IMR-90 (cell line): ENCODE results near the gene NDUFAF7. TPM values are rescaled to one million over a fixed set of nuclear protein-coding genes. Genes with fewer than 3 reads are reported as not detected.

Experiments
- ATAC-seq: fragments of 200-7000 bp; cut with Tn5 transposase; 2 replicates; pipeline ENCODE4 v1.9.1; 2020; ENCODE audit warnings: low read depth, mild to moderate bottlenecking, moderate library complexity
- BruUV-seq: library from RNA; stranded (reverse); fragments of 400-500 nt; replicated peaks from 2 replicates; lab custom pipeline; 2021; lab: Mats Ljungman, UMichigan
- CTCF ChIA-PET: fragments of 300-600 bp; formaldehyde crosslinking; extraction: SDS; loops from one replicate; lab custom pipeline; 2021; ENCODE audit warnings: antibody characterized with exemption; lab: Yijun Ruan, JAX
- POLR2A ChIA-PET: fragments of 300-600 bp; sonication (Branson Sonifier 250); formaldehyde crosslinking; loops from one replicate; lab custom pipeline; 2022; ENCODE audit warnings: antibody characterized with exemption; ENCODE audit not compliant: unreplicated experiment; lab: Charles Lee
- DNase-seq: peaks from one replicate; pipeline ENCODE4 v3.0.0; 2013
- H2AFZ ChIP-seq: replicated peaks from 2 replicates; pipeline ENCODE3; 2013; ENCODE audit warnings: low read length, mild to moderate bottlenecking; ENCODE audit not compliant: poor library complexity
- H2AK5ac ChIP-seq: 2 replicates; pipeline ENCODE4 v1.6.1; 2013; ENCODE audit warnings: low read depth, low read length, inconsistent platforms
- H2AK9ac ChIP-seq: replicated peaks from 2 replicates; pipeline ENCODE3; 2013; ENCODE audit warnings: mild to moderate bottlenecking, low read depth, low read length, moderate library complexity; ENCODE audit not compliant: poor library complexity
- H2BK120ac ChIP-seq: 2 replicates; pipeline ENCODE4 v1.6.1; 2013; ENCODE audit warnings: low read depth, low read length, inconsistent platforms
- H2BK15ac ChIP-seq: 3 replicates; pipeline ENCODE4 v1.6.1; 2013; ENCODE audit warnings: low read depth, low read length, inconsistent platforms
- H2BK20ac ChIP-seq: 2 replicates; pipeline ENCODE4 v1.6.1; 2013; ENCODE audit warnings: low read depth, mild to moderate bottlenecking, inconsistent platforms, low read length, moderate library complexity
- H2BK5ac ChIP-seq: 2 replicates; pipeline ENCODE4 v1.6.1; 2013; ENCODE audit warnings: mild to moderate bottlenecking, low read depth, low read length, inconsistent platforms; ENCODE audit not compliant: poor library complexity, severe bottlenecking
- H3K14ac ChIP-seq: replicated peaks from 2 replicates; pipeline ENCODE4 v1.6.1; 2013; ENCODE audit warnings: low read depth, low read length, inconsistent platforms
- H3K18ac ChIP-seq: 2 replicates; pipeline ENCODE4 v1.6.1; 2013; ENCODE audit warnings: low read depth, low read length, control low read depth
- H3K23ac ChIP-seq: 2 replicates; pipeline ENCODE4 v1.6.1; 2013; ENCODE audit warnings: low read depth, low read length, inconsistent platforms
- H3K27ac ChIP-seq: 2 replicates; pipeline ENCODE4 v1.5.1; 2013; ENCODE audit warnings: mild to moderate bottlenecking, control low read depth, low read length; ENCODE audit not compliant: insufficient read depth
- H3K27me3 ChIP-seq: 2 replicates; pipeline ENCODE4 v1.6.1; 2013; ENCODE audit warnings: low read length; ENCODE audit not compliant: control insufficient read depth, insufficient read depth
- H3K36me3 ChIP-seq: 2 replicates; pipeline ENCODE4 v1.6.1; 2013; ENCODE audit warnings: low read length, mixed read lengths; ENCODE audit not compliant: control insufficient read depth, insufficient read depth
- H3K4ac ChIP-seq: 2 replicates; pipeline ENCODE4 v1.6.1; 2013; ENCODE audit warnings: low read depth, low read length, inconsistent platforms
- H3K4me1 ChIP-seq: 2 replicates; pipeline ENCODE4 v1.6.1; 2013; ENCODE audit warnings: low read length, mixed read lengths; ENCODE audit not compliant: control insufficient read depth, insufficient read depth
- H3K4me2 ChIP-seq: 2 replicates; pipeline ENCODE4 v1.6.1; 2013; ENCODE audit warnings: low read depth, mild to moderate bottlenecking, control low read depth, low read length, moderate library complexity
- H3K4me3 ChIP-seq: 2 replicates; pipeline ENCODE4 v1.5.1; 2013; ENCODE audit warnings: low read depth, mild to moderate bottlenecking, control low read depth, low read length, moderate library complexity; ENCODE audit not compliant: insufficient read depth
- H3K56ac ChIP-seq: 2 replicates; pipeline ENCODE4 v1.6.1; 2013; ENCODE audit warnings: low read length, inconsistent platforms; ENCODE audit not compliant: insufficient read depth; ENCODE audit errors: extremely low read depth
- H3K79me1 ChIP-seq, 2 experiments: 2 replicates each; pipeline ENCODE4 v1.6.1; 2013; ENCODE audit warnings: low read length in 2 of 2, inconsistent platforms in 1 of 2, low read depth in 1 of 2
- H3K9ac ChIP-seq: 2 replicates; pipeline ENCODE4 v1.6.1; 2013; ENCODE audit warnings: low read depth, low read length, control low read depth
- H3K9me1 ChIP-seq: 2 replicates; pipeline ENCODE4 v1.6.1; 2013; ENCODE audit warnings: low read length, inconsistent platforms; ENCODE audit not compliant: insufficient read depth
- H3K9me3 ChIP-seq: 2 replicates; pipeline ENCODE4 v1.6.1; 2013; ENCODE audit warnings: low read length; ENCODE audit not compliant: control insufficient read depth, insufficient read depth
- H4K20me1 ChIP-seq: 2 replicates; pipeline ENCODE4 v1.6.1; 2013; ENCODE audit warnings: low read length, inconsistent platforms; ENCODE audit not compliant: insufficient read depth
- H4K5ac ChIP-seq: 2 replicates; pipeline ENCODE4 v1.6.1; 2013; ENCODE audit warnings: mild to moderate bottlenecking, low read depth, low read length, control low read depth
- H4K8ac ChIP-seq, 2 experiments: 2 replicates each; pipeline ENCODE4 v1.6.1; 2013; ENCODE audit warnings: low read depth in 2 of 2, low read length in 2 of 2, control low read depth in 1 of 2, inconsistent platforms in 1 of 2
- H4K91ac ChIP-seq: 2 replicates; pipeline ENCODE4 v1.6.1; 2013; ENCODE audit warnings: low read depth, low read length, inconsistent platforms; ENCODE audit not compliant: insufficient read depth
- CHD1 ChIP-seq: IDR thresholded peaks from 2 replicates; pipeline ENCODE4 v1.6.1; 2012; ENCODE audit warnings: low read depth, low read length, improper control_type of control experiment
- MAZ ChIP-seq: IDR thresholded peaks from 2 replicates; pipeline ENCODE4 v1.6.1; 2012; ENCODE audit warnings: low read depth, mild to moderate bottlenecking, low read length, improper control_type of control experiment, moderate library complexity, borderline replicate concordance
- RAD21 ChIP-seq: IDR thresholded peaks from 2 replicates; pipeline ENCODE4 v1.6.1; 2012; ENCODE audit warnings: low read length, improper control_type of control experiment
- RFX5 ChIP-seq: IDR thresholded peaks from 2 replicates; pipeline ENCODE4 v1.8.0; 2012; ENCODE audit warnings: low read depth, mild to moderate bottlenecking, low read length, moderate library complexity
- WGBS, 2 experiments: methylation state at CpG; one replicate each; pipeline versions ENCODE4 v1.1.5 to v1.1.7; 2013; ENCODE audit warnings: missing lambda C conversion rate in 2 of 2; ENCODE audit not compliant: insufficient read length in 1 of 2; ENCODE audit errors: extremely low coverage in 2 of 2; 5-methylcytosine and 5-hydroxymethylcytosine counted together
- dilution Hi-C: fragments of 300-500 bp; cut with HindIII; formaldehyde crosslinking; loops from one replicate; pipeline ENCODE4 v1.14.3; 2018; ENCODE audit warnings: low sequenced_read_pairs; ENCODE audit not compliant: unreplicated experiment
- in situ Hi-C: fragments of 300-500 bp; cut with MboI; formaldehyde crosslinking; loops from 3 replicates; pipeline ENCODE4 v1.14.3; 2019; ENCODE audit warnings: low sequenced_read_pairs, inconsistent platforms, mixed read lengths
- intact Hi-C: fragments of 100-400 bp; cut with micrococcal nuclease; formaldehyde crosslinking; loops from 2 replicates; pipeline ENCODE4 v1.10.0; 2022
- polyA plus RNA-seq, 3 experiments: library from polyadenylated mRNA; depleted of rRNA; stranded (reverse); fragments of >200 nt; gene quantifications; 2 replicates each; pipeline ENCODE4 v1.2.3, GENCODE V29; 2012; ENCODE audit warnings: low replicate concordance in 1 of 3
- total RNA-seq: library from RNA; depleted of rRNA; stranded (reverse); fragments of >200 nt; gene quantifications from 2 replicates; pipeline ENCODE4 v1.2.3, GENCODE V29; 2012

Gene NDUFAF7
- total and polyA plus RNA-seq, 2 of the 4 experiments (the other 2 are of a cell fraction): 9.9 to 17.4 TPM

- no peak overlapping the region for H4K5ac ChIP-seq
- H2AK5ac ChIP-seq: no peak overlapping the region
- H3K27ac ChIP-seq: no peak overlapping the region
- no peaks in the 10 kb centered on the region for H4K20me1 ChIP-seq
- no peaks in the 10 kb centered on the region for H3K9me3 ChIP-seq
- no peak overlapping the region for H3K14ac ChIP-seq
- no peak overlapping the region for H2BK120ac ChIP-seq
- H3K27me3 ChIP-seq: no peaks in the 10 kb centered on the region
- in situ Hi-C loops (no loop called here), dilution Hi-C loops (no loop called here), intact Hi-C loops (no loop called here)
- no peaks in the 10 kb centered on the region for H3K9me1 ChIP-seq
- H3K56ac ChIP-seq: no peak overlapping the region
- no peak overlapping the region for H3K9ac ChIP-seq
- no peak overlapping the region for H4K91ac ChIP-seq
- no peak overlapping the region for H3K23ac ChIP-seq
- WGBS, 2 experiments: no CpG with 5 or more reads among the region's 4 CpGs
- H3K18ac ChIP-seq: no peak overlapping the region
- peaks cover 32% of the 10 kb centered on the region for H3K36me3 ChIP-seq
- no peak overlapping the region for H2BK20ac ChIP-seq
- no peak overlapping the region for H3K4me2 ChIP-seq
- DNase-seq: no peak
- POLR2A ChIA-PET: no interaction called here
- no peak overlapping the region for H2BK15ac ChIP-seq
- no peaks in the 10 kb centered on the region for H3K4me1 ChIP-seq
- H2AK9ac ChIP-seq: no peak overlapping the region
- CTCF ChIA-PET: no interaction called here
- BruUV-seq: no TSS peak
- peaks cover 13 to 15% of the 10 kb centered on the region in 2 experiments; a peak in 3 of 4 replicates for H3K79me1 ChIP-seq
- TF ChIP-seq RAD21 (no peak), MAZ (no peak), RFX5 (no peak), CHD1 (no peak)
- H2AFZ ChIP-seq: no peak overlapping the region
- no peak overlapping the region for H3K4me3 ChIP-seq
- H4K8ac ChIP-seq: no peak overlapping the region
- no peak for ATAC-seq
- no peak overlapping the region for H3K4ac ChIP-seq
- no peak overlapping the region for H2BK5ac ChIP-seq
These were observed 12.4 kb upstream of the NDUFAF7 start for GRCh38 chr2:37219046-37219445.
